Kidney epithelial cell (primary cell): Measurements from ENCODE around the gene VPS13D. TPM values are rescaled to one million over a fixed set of nuclear protein-coding genes. Genes with fewer than 3 reads are reported as not detected.
"Not testable (repeated sequence)": the region's sequence is repeated elsewhere in the genome, so short reads cannot be mapped to it uniquely, and the experiment has no call there.

Experiments used
- DNase-seq: peaks from one replicate; pipeline ENCODE4 v3.0.0-alpha.2; 2010; ENCODE audit warnings: low read depth
- H3K27me3 ChIP-seq: 2 replicates; pipeline ENCODE4 v1.6.0; 2011; ENCODE audit warnings: low read length; ENCODE audit not compliant: control insufficient read depth, insufficient read depth
- H3K36me3 ChIP-seq: 2 replicates; pipeline ENCODE4 v1.5.1; 2011; ENCODE audit warnings: low read length; ENCODE audit not compliant: control insufficient read depth, insufficient read depth
- H3K4me3 ChIP-seq: 2 replicates; pipeline ENCODE4 v1.5.1; 2011; ENCODE audit warnings: low read depth, mild to moderate bottlenecking, control low read depth, low read length
- CTCF ChIP-seq: IDR thresholded peaks from 2 replicates; pipeline ENCODE4 v1.5.1; 2011; ENCODE audit warnings: mild to moderate bottlenecking, moderate library complexity, low read length, control low read depth, inconsistent platforms; ENCODE audit not compliant: insufficient read depth, poor library complexity, severe bottlenecking
- total RNA-seq: library from RNA; depleted of rRNA; stranded (reverse); fragments of >200 nt; gene quantifications from 2 replicates; pipeline ENCODE4 v1.2.3, GENCODE V29; 2015

VPS13D gene
- total RNA-seq, 1 donor from 2014 or later: 22.2 TPM

GRCh38 chr1:12537906-12538461 is 308.2 kb downstream of the VPS13D start:
- no peak overlapping the region for H3K4me3 ChIP-seq
- peaks cover 1% of the 10 kb centered on the region for H3K36me3 ChIP-seq
- no peak for TF ChIP-seq CTCF
- no peaks in the 10 kb centered on the region for H3K27me3 ChIP-seq
- no peak for DNase-seq

GRCh38 chr1:12538536-12538935 is 308.7 kb downstream of the VPS13D start:
- not testable (repeated sequence) for H3K4me3 ChIP-seq, DNase-seq, H3K27me3 ChIP-seq, H3K36me3 ChIP-seq

- no peak for DNase-seq
- no peaks in the 10 kb centered on the region for H3K27me3 ChIP-seq
- no peak for TF ChIP-seq CTCF
Measured at GRCh38 chr1:12539320-12539704, 309.5 kb downstream of the VPS13D start.

GRCh38 chr1:12539705-12540579 is 310.1 kb downstream of the VPS13D start:
- TF ChIP-seq CTCF: peak; percentile 11
- DNase-seq: peak; percentile 83
- no peak overlapping the region for H3K4me3 ChIP-seq
- H3K36me3 ChIP-seq: peaks cover 1% of the 10 kb centered on the region
- H3K27me3 ChIP-seq: no peaks in the 10 kb centered on the region

More at GRCh38 chr1:12539320-12539704, 309.5 kb downstream of the VPS13D start:
- Histone ChIP-seq H3K4me3 (no peak overlapping the region), H3K36me3 (peaks cover 1% of the 10 kb centered on the region)

GRCh38 chr1:12540580-12541273 is 310.9 kb downstream of the VPS13D start:
- DNase-seq: no peak
- H3K27me3 ChIP-seq: no peaks in the 10 kb centered on the region

More at GRCh38 chr1:12540580-12541273, 310.9 kb downstream of the VPS13D start:
- Histone ChIP-seq H3K4me3 (no peak overlapping the region), H3K36me3 (peaks cover 1% of the 10 kb centered on the region)
- no peak for TF ChIP-seq CTCF
